Prostate gland (tissue), 2 donors: ENCODE measurements around the gene HIGD1A. TPM values are rescaled to one million over a fixed set of nuclear protein-coding genes. Genes with fewer than 3 reads are reported as not detected.

ENCODE experiments used
- DNase-seq: peaks from one replicate; pipeline ENCODE4 v3.0.0-alpha.2; 2019; ENCODE audit warnings: low spot score
- H3K27ac ChIP-seq, 2 donors: fragments of 200-600 bp; sonication (generic); 2 replicates each; pipeline ENCODE4 v1.5.1; 2017 to 2019
- H3K27me3 ChIP-seq: fragments of 200-600 bp; sonication (generic); replicated peaks from 2 replicates; pipeline ENCODE4 v1.5.1; 2019; ENCODE audit not compliant: insufficient read depth
- H3K36me3 ChIP-seq, 2 donors: fragments of 200-600 bp; sonication (generic); 1 replicate in 1 of 2; 2 replicates in 1 of 2; pipeline versions ENCODE4 v1.5.1 to v1.8.1; 2017 to 2019
- H3K4me1 ChIP-seq: fragments of 200-600 bp; sonication (generic); replicated peaks from 2 replicates; pipeline ENCODE4 v1.5.1; 2019
- H3K4me3 ChIP-seq, 2 donors: fragments of 200-600 bp; sonication (generic); 2 replicates each; pipeline ENCODE4 v1.5.1; 2017 to 2019
- H3K9me3 ChIP-seq: fragments of 200-600 bp; sonication (generic); 2 replicates; pipeline ENCODE4 v1.5.1; 2017
- CTCF ChIP-seq, 4 experiments: fragments of 200-600 bp in 2 of 4; fragments of 450-650 bp in 2 of 4; sonication (generic) in 2 of 4; IDR thresholded peaks; 1 replicate in 3 of 4; 2 replicates in 1 of 4; pipeline ENCODE4 v1.5.1; 2016 to 2019; ENCODE audit warnings: antibody characterized with exemption in 4 of 4, mild to moderate bottlenecking in 2 of 4, moderate library complexity in 2 of 4
- POLR2A ChIP-seq: fragments of 450-650 bp; IDR thresholded peaks from one replicate; pipeline ENCODE4 v1.6.1; 2016; ENCODE audit warnings: antibody characterized with exemption, mild to moderate bottlenecking
- POLR2AphosphoS5 ChIP-seq: sonication (generic); formaldehyde crosslinking; IDR thresholded peaks from one replicate; pipeline ENCODE4 v1.6.1; 2017; ENCODE audit warnings: antibody characterized with exemption
- WGBS: methylation state at CpG from one replicate; pipeline ENCODE4 v1.1.5; 2018; 5-methylcytosine and 5-hydroxymethylcytosine counted together
- intact Hi-C: fragments of 100-400 bp; cut with DNase I; formaldehyde crosslinking; loops from one replicate; pipeline ENCODE4 v1.14.2; 2022
- total RNA-seq, 2 donors: library from RNA; depleted of rRNA; stranded (reverse); fragments of >200 nt; gene quantifications; one replicate each; pipeline ENCODE4 v1.1.0, GENCODE V29; 2016

HIGD1A gene
- total RNA-seq, 2 donors from 2014 or later: 91.0 to 135 TPM

GRCh38 chr3:42741796-42742195 lies 62.5 kb downstream of the HIGD1A start:
- H3K36me3 ChIP-seq: no peaks in the 10 kb centered on the region
- intact Hi-C loops: loop anchor here (5.0 kb wide), 1 partner anchor 239 kb away; the partner anchor contains the start of gene VIPR1
- 87% methylated on average over 3 of the region's 3 CpGs for WGBS
- no peaks in the 10 kb centered on the region for H3K9me3 ChIP-seq
- H3K4me1 ChIP-seq: peaks cover 11% of the 10 kb centered on the region
- no peak for DNase-seq
- no peak overlapping the region for H3K4me3 ChIP-seq
- no peak for TF ChIP-seq POLR2AphosphoS5
- no peak for TF ChIP-seq POLR2A
- TF ChIP-seq CTCF (IDR thresholded peaks at IDR 0.05): no peak
- no peaks in the 10 kb centered on the region for H3K27me3 ChIP-seq
- no peak overlapping the region for H3K27ac ChIP-seq

- intact Hi-C loops: loop anchor here (5.0 kb wide), 1 partner anchor 237 kb away; the partner anchor contains the start of gene VIPR1
- Histone ChIP-seq H3K4me3 (no peak overlapping the region), H3K27ac (no peak overlapping the region), H3K27me3 (no peaks in the 10 kb centered on the region), H3K9me3 (no peaks in the 10 kb centered on the region), H3K4me1 (no peaks in the 10 kb centered on the region), H3K36me3 (no peaks in the 10 kb centered on the region)
- TF ChIP-seq CTCF (IDR thresholded peaks at IDR 0.05) (no peak), POLR2AphosphoS5 (peak; percentile 55), POLR2A (no peak)
- DNase-seq: no peak
- WGBS: 87% methylated on average over 12 of the region's 12 CpGs
These were observed 64.7 kb downstream of the HIGD1A start for GRCh38 chr3:42739401-42740158.

GRCh38 chr3:42736531-42736930 lies 67.8 kb downstream of the HIGD1A start:
- H3K36me3 ChIP-seq: no peaks in the 10 kb centered on the region
- DNase-seq: no peak
- H3K4me3 ChIP-seq: no peak overlapping the region
- WGBS: 93% methylated on average over 6 of the region's 6 CpGs
- no peaks in the 10 kb centered on the region for H3K27me3 ChIP-seq
- no peak overlapping the region for H3K27ac ChIP-seq
- TF ChIP-seq POLR2A (no peak), POLR2AphosphoS5 (no peak), CTCF (IDR thresholded peaks at IDR 0.05) (no peak)
- no peaks in the 10 kb centered on the region for H3K4me1 ChIP-seq
- H3K9me3 ChIP-seq: no peaks in the 10 kb centered on the region
- intact Hi-C loops: no loop called here

GRCh38 chr3:42736081-42736480 lies 68.2 kb downstream of the HIGD1A start:
- no peak for DNase-seq
- TF ChIP-seq CTCF (IDR thresholded peaks at IDR 0.05) (no peak), POLR2AphosphoS5 (no peak), POLR2A (no peak)
- intact Hi-C loops: no loop called here
- H3K4me3 ChIP-seq: no peak overlapping the region
- H3K27me3 ChIP-seq: no peaks in the 10 kb centered on the region
- no peaks in the 10 kb centered on the region for H3K4me1 ChIP-seq
- H3K36me3 ChIP-seq: no peaks in the 10 kb centered on the region
- H3K9me3 ChIP-seq: no peaks in the 10 kb centered on the region
- no peak overlapping the region for H3K27ac ChIP-seq
- 29% methylated on average over 1 of the region's 1 CpG for WGBS

- intact Hi-C loops: no loop called here
- no peak overlapping the region for H3K27ac ChIP-seq
- H3K9me3 ChIP-seq: no peaks in the 10 kb centered on the region
- TF ChIP-seq POLR2AphosphoS5 (no peak), CTCF (IDR thresholded peaks at IDR 0.05) (no peak), POLR2A (no peak)
- H3K36me3 ChIP-seq: no peaks in the 10 kb centered on the region
- no peak overlapping the region for H3K4me3 ChIP-seq
- no peaks in the 10 kb centered on the region for H3K4me1 ChIP-seq
- DNase-seq: no peak
- no peaks in the 10 kb centered on the region for H3K27me3 ChIP-seq
- WGBS: 95% methylated on average over 12 of the region's 12 CpGs
These were observed 68.7 kb downstream of the HIGD1A start for GRCh38 chr3:42735615-42736014.
